ENCODE measurements around the gene AMD1.

Gene AMD1

DNA sequence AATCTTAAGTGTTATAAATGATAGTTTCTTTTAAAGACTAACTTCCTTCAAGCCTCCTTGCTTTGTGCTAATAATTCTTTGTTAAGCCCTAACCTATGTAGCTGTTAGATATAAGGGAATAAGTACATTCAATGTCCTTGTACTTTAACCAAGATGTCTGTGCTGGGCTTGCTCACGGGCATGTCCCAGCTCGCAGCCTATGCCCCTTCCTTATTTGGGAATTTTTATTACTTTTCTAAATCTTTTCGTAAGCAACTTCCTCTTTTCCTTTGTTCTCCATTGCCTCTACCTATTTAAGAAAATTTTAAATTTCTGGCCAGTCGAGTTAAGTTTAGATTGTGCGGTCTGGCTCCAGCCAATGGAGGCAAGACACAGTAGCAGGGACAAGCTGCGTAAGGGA is 33.3 kb upstream of the AMD1 start:
- TF ChIP-seq SIN3A (IDR thresholded peaks at IDR 0.05; ENCODE audit: borderline replicate concordance, insufficient read depth, low read length) (no peak), FOXP2 (optimal IDR thresholded peaks at IDR 0.05; ENCODE audit: borderline replicate concordance, extremely low read depth, extremely low read length, insufficient read depth) (no peak), TAF1 (IDR thresholded peaks at IDR 0.05; ENCODE audit: borderline replicate concordance, insufficient read depth, low read length) (no peak), POLR2AphosphoS5 (IDR thresholded peaks at IDR 0.05; ENCODE audit: low read depth, low read length) (no peak)
- TF ChIP-seq, protein P1, sequence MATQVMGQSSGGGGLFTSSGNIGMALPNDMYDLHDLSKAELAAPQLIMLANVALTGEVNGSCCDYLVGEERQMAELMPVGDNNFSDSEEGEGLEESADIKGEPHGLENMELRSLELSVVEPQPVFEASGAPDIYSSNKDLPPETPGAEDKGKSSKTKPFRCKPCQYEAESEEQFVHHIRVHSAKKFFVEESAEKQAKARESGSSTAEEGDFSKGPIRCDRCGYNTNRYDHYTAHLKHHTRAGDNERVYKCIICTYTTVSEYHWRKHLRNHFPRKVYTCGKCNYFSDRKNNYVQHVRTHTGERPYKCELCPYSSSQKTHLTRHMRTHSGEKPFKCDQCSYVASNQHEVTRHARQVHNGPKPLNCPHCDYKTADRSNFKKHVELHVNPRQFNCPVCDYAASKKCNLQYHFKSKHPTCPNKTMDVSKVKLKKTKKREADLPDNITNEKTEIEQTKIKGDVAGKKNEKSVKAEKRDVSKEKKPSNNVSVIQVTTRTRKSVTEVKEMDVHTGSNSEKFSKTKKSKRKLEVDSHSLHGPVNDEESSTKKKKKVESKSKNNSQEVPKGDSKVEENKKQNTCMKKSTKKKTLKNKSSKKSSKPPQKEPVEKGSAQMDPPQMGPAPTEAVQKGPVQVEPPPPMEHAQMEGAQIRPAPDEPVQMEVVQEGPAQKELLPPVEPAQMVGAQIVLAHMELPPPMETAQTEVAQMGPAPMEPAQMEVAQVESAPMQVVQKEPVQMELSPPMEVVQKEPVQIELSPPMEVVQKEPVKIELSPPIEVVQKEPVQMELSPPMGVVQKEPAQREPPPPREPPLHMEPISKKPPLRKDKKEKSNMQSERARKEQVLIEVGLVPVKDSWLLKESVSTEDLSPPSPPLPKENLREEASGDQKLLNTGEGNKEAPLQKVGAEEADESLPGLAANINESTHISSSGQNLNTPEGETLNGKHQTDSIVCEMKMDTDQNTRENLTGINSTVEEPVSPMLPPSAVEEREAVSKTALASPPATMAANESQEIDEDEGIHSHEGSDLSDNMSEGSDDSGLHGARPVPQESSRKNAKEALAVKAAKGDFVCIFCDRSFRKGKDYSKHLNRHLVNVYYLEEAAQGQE (IDR thresholded peaks at IDR 0.05; ENCODE audit: insufficient read depth in 1 of 2, low read depth in 2 of 2, low read length in 2 of 2) = no peak

DNA sequence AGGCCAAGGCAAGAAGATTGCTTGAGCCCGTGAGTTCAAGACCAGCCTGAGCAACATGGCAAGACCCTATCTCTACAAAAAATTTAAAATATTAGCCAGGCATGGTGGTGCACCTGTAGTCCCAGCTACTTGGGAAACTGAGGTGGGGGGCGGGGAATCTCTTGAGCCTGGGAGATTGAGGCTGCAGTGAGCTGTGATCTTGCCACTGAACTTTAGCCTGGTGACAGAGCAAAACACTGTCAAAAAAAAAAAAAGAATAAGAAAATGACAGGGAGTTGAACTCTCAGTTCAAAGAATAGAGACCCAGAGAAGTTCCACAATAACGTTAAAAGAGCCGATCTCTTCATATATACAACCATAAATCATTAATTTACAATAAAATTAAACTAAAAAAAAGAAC is 24.8 kb upstream of the AMD1 start:
- TF ChIP-seq FOXP2 (optimal IDR thresholded peaks at IDR 0.05; ENCODE audit: borderline replicate concordance, extremely low read depth, extremely low read length, insufficient read depth) (no peak), TAF1 (IDR thresholded peaks at IDR 0.05; ENCODE audit: borderline replicate concordance, insufficient read depth, low read length) (no peak), SIN3A (IDR thresholded peaks at IDR 0.05; ENCODE audit: borderline replicate concordance, insufficient read depth, low read length) (no peak), POLR2AphosphoS5 (IDR thresholded peaks at IDR 0.05; ENCODE audit: low read depth, low read length) (no peak)
- TF ChIP-seq, protein P1 (IDR thresholded peaks at IDR 0.05; ENCODE audit: insufficient read depth in 1 of 2, low read depth in 2 of 2, low read length in 2 of 2) = no peak

DNA sequence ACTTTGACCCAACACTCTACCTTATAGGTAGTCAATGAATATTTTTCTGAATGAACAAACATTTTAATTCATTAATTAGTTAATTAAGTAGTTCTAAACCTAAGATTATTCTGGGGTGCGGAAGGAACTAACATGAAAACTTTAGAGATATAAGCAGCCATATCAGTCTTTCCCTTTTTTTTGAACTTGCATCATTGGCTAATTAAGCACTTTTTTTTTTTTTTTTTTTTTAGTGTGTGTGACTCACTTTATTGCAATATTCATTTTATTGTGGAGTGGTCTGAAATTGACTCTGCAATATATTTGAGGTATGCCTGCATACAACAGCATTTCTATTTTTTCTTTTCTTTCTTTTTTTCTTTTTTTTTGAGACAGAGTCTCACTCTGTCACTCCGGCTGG is 21.8 kb upstream of the AMD1 start:
- TF ChIP-seq, protein P1 (IDR thresholded peaks at IDR 0.05; ENCODE audit: insufficient read depth in 1 of 2, low read depth in 2 of 2, low read length in 2 of 2) = no peak
- TF ChIP-seq TAF1 (IDR thresholded peaks at IDR 0.05; ENCODE audit: borderline replicate concordance, insufficient read depth, low read length) = no peak
- TF ChIP-seq FOXP2 (optimal IDR thresholded peaks at IDR 0.05; ENCODE audit: borderline replicate concordance, extremely low read depth, extremely low read length, insufficient read depth) = no peak
- no peak for TF ChIP-seq POLR2AphosphoS5 (IDR thresholded peaks at IDR 0.05; ENCODE audit: low read depth, low read length)
- no peak for TF ChIP-seq SIN3A (IDR thresholded peaks at IDR 0.05; ENCODE audit: borderline replicate concordance, insufficient read depth, low read length)

DNA sequence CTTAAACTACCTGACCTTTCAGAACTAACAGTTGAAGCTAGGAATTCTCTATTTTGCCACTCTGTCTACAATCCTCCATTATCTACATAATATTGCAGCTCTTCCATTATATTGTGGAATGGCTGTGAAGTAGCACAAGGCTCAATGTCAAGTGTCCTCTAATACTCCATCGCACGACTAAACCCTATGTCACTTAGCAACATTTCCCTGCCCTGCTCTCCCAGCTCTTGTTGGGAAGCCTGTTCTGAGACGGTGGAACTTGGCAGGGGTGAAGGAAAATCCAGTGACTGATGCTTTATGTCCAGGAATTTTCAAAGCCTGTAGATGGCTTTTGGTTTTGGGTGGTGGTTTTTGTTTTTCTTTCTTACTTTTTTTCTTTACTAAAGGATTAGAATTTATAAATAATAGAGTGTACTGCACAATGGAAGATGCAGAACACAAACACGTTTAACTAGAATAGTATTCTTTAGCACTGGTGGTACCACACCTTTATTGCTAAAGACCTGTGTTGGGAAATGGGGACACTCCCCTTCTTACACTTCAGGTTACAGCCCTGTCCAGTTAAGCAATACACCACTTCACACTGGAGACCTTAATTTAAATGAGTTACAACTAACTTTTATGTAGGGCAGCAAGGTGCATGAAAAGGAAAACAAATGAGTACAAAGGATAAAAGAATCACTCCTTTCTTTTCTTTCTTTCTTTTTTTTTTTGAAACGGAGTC is 20.7 kb upstream of the AMD1 start:
- TF ChIP-seq POLR2AphosphoS5 (IDR thresholded peaks at IDR 0.05; ENCODE audit: low read depth, low read length) (no peak), TAF1 (IDR thresholded peaks at IDR 0.05; ENCODE audit: borderline replicate concordance, insufficient read depth, low read length) (no peak), FOXP2 (optimal IDR thresholded peaks at IDR 0.05; ENCODE audit: borderline replicate concordance, extremely low read depth, extremely low read length, insufficient read depth) (no peak), SIN3A (IDR thresholded peaks at IDR 0.05; ENCODE audit: borderline replicate concordance, insufficient read depth, low read length) (no peak)
- TF ChIP-seq, protein P1 (IDR thresholded peaks at IDR 0.05; ENCODE audit: insufficient read depth in 1 of 2, low read depth in 2 of 2, low read length in 2 of 2) = no peak
